ENCODE measurements around the gene TPD52L2.
"Not testable (repeated sequence)": the region's sequence is repeated elsewhere in the genome, so short reads cannot be mapped to it uniquely, and the experiment has no call there.

The TPD52L2 gene

DNA sequence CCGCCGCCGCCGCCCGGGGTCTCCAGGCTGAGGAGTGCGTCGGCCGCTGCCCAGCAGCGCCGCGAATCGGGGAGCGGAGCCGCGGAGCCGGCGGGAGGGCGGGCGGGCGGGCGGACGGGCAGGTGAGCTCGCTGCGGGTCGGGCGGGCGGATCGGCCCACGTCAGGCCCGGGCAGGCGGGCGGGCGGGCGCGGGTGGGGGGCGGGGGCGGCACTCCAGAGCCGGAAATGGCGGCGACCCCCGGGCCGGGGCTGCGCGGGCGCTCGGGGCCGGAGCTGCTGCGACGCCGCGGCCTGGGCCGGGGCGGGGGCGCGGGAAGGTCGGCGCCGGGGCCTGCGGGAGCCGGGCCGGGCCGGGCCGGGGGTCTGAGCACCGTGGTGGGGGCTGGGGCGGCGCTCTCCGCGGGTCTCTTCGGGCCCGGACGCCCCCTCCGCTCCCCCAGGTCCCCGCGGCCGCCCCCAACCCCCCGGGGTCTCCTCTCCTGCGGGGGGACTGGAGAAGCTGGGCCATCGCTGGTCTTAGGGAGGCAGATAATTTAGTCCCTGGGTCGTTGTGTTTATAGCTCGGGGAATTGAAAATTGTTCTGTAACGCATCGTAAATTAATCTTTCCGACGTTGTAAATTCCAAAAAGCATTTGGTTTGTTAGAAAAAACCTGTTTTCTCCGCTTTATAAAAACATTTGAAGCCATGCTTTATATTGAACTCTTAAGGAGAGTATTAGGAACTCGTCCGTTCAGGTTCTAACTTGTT is 30.3 kb downstream of the TPD52L2 start:
- no peak for DNase-seq (ENCODE audit: low read depth in 2 of 2, low spot score in 1 of 2)

- no peak for DNase-seq (ENCODE audit: low read depth in 2 of 2, low spot score in 1 of 2)
These were observed 30.8 kb downstream of the TPD52L2 start for GRCh38 chr20:63895952-63896263.

DNA sequence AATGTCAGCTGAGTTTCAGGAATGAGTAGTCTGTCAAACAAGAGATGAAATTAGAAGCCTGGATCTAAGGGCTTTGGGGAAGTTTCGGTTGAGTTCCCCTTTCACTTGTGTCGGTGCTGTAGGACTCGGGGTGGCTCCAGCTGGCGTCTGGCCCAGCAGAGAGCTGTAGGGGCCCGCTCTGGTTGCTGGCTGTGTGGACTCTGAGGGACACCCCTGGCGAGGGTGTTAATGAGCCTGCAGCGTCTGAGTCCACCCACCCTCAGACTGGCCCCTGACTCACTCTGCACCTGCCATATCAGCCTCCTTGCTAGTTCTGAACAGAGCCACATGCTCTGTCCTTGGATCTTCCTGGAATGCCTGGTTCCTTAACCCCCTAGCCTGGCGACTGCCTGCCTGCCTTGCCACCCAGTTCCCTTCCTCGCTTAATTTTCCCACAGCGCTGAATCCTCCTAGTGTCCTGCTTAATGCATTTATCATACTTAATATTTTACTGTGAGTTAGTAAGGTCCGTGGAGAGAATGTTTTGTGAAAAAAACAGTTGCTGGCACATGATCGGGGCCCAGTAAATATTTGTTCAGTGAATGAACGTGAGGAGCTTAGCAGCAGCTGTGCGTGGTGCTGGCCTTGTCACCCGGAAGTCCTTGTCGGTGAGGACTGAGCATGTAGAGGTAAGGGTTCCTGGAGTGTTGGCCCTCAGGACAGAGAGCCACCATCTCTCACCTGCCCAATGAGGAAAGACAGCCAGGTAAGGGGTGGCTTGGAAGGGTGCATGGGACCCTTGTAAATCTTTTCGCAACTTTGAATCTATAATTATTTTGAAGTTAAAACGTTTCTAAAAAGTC is 31.4 kb downstream of the TPD52L2 start:
- DNase-seq (ENCODE audit: low read depth in 2 of 2, low spot score in 1 of 2): no peak

GRCh38 chr20:63897978-63898561 is 33.0 kb downstream of the TPD52L2 start:
- no peak for DNase-seq (ENCODE audit: low read depth in 2 of 2, low spot score in 1 of 2)

GRCh38 chr20:63898882-63899558 is 34.0 kb downstream of the TPD52L2 start:
- no peak for DNase-seq (ENCODE audit: low read depth in 2 of 2, low spot score in 1 of 2)

- DNase-seq (ENCODE audit: low read depth in 2 of 2, low spot score in 1 of 2): no peak
These were observed 35.3 kb downstream of the TPD52L2 start for GRCh38 chr20:63900413-63900812.

DNA sequence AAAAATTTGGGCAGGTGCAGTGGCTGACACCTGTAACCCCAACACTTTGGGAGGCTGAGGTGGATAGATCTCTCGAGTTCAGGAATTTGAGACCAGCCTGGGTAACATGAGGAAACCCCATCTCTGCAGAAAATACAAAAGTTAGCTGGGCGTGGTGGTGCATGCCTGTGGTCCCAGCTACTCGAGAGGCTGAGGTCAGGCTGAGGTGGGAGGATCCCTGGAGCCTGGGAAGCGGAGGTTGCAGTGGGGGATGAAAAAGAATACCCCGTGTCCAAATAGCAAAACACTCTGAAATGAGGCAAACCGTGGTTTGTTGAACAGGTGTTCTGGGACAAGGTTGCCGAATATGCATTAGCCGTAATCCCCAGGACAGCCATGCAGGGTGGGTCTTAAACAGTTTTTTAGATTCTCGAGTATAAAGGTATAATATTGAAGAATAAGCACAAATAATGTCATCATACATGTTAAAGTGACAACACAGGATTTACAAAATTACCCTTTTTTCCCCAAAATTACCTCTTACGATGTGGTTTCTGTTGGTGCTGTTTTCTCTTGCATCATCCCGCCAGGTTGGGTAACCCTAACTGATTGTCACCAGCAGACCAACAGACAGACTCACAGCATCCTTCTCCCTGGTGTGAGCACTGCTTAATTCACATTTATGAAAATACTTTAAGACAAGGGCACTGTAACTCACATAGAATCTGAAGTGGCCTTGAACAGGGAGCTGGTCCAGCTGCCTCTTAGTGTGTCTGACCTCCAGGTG is 38.9 kb downstream of the TPD52L2 start:
- no peak for DNase-seq (ENCODE audit: low read depth in 2 of 2, low spot score in 1 of 2)

DNA sequence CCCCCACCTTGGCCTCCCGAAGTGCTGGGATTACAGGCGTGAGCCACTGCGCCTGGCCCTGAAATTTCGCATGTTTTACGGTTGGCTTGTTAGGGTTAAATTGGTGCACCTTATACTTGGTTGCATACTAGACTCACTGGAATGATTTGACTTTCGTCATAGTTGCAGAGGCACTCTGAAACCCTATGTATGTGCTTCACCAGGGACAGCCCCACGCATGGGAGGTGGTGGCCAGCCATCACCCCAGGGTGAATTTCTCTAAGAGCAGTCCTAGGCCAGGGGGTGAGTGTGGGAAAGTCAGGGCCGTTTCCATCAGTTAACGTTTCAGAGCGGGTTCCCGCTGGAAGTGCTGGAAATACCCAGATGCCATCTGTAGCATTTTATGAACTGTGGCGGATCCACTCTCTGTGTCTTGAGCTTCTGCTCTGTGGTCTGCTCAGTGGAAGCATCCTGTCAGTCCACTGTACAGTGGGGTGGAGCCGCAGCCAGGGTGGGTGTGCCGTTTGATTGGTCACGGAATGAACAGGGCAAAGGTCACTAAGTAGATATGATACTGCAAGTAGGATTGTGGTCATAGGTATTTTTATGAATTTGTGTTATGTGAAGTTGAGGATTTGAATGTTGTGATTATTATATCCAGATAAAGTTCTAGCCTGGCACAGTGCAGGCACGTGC is 43.1 kb downstream of the TPD52L2 start:
- DNase-seq (ENCODE audit: low read depth in 2 of 2, low spot score in 1 of 2): no peak

GRCh38 chr20:63911176-63911575 is 46.1 kb downstream of the TPD52L2 start:
- DNase-seq (ENCODE audit: low read depth in 2 of 2, low spot score in 1 of 2): no peak

DNA sequence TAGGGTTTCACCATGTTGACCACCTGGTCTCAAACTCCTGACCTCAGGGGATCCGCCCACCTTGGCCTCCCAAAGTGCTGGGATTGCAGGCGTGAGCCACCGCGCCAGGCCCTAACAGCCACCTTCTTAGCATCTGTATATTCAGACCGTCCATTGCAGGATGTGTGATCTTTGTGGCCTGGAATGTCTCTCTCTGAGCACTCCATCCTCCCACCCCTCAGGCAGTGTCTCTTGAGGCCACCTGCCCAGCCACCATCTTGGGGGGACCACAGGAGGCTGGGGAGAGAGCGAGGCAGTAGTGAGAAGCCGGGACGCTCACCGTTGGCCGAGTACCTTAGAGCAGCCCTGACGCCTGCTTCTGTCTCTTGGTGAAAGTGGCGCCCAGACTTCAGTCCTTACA is 48.7 kb downstream of the TPD52L2 start:
- no peak for DNase-seq (ENCODE audit: low read depth in 2 of 2, low spot score in 1 of 2)

GRCh38 chr20:63915471-63915870 is 50.4 kb downstream of the TPD52L2 start:
- no peak for DNase-seq (ENCODE audit: low read depth in 2 of 2, low spot score in 1 of 2)

DNA sequence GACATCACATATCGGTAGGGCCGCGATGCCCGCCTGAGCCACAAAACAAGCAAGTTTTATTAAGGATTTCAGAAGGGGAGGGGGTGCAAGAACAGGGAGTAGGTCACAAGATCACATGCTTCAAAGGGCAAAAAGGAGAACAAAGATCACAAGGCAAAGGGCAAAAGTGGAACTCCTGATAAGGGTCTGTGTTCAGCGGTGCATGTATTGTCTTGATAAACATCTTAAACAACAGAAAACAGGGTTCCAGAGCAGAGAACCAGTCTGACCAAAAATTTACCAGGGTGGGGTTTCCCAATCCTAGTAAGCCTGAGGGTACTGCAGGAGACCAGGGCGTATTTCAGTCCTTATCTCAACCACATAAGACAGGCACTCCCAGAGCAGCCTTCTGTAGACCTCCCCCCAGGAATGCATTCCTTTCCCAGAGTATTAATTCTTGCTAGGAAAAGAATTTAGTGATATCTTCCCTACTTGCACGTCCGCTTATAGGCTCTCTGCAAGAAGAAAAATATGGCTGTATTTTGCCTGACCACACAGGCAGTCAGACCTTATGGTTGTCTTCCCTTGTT is 51.4 kb downstream of the TPD52L2 start:
- DNase-seq (ENCODE audit: low read depth in 2 of 2, low spot score in 1 of 2): not testable (repeated sequence)

DNA sequence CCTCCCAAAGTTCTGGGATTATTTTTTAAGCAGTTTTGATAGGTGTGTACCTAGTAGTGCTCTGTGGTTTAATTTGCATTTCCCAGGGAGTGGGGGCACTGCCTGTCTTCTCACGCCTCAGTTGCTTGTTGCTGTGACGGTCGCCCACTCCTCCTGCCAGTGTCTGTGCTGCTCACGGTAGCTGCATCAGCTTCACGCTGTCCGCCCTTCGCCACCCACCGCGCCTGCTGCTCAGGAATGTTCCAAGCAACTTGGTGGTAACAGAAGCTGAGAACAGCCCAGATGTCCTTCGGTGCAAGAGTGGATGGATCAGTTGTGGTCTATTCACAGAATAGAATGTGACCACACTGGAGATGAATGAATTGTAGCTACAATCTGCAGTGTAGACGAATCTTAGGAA is 52.7 kb downstream of the TPD52L2 start:
- DNase-seq (ENCODE audit: low read depth in 2 of 2, low spot score in 1 of 2): no peak

DNA sequence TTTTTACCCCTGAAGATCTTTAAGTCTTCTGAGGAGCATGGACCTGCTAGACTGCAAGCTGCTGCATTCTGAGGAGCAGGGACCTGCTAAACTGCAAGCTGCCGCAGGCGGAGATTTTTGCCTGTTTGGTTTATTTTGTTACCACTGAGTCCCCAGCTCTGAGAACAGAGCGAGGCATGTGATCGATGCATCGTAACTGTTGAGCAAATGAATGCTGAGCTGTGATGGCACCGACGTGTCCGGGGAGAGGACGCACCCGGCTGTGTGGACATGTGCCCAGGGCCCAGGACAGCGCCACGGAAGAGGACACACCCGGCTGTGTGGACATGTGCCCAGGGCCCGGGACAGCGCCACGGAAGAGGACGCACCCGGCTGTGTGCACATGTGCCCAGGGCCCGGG is 54.1 kb downstream of the TPD52L2 start:
- no peak for DNase-seq (ENCODE audit: low read depth in 2 of 2, low spot score in 1 of 2)

GRCh38 chr20:63920226-63920625 is 55.2 kb downstream of the TPD52L2 start:
- DNase-seq (ENCODE audit: low read depth in 2 of 2, low spot score in 1 of 2): no peak

DNA sequence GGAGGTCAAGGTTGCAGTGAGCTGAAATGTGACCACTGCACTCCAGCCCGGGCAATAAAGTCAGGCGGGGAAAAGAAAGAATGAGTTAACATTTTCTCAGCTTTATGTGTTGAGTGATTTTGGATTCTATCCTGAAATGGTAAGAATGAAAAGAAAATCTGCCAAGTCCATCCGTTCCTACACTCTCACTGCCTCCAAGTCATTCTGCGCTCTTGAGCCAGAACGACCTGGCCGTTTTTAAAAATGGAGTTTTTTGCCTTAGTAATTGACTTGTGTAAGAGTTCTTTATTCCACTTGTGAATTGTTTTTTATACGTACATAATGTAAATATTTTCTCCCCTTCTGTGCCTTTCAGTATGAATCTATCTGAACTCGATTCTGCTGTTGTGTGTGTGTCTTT is 58.6 kb downstream of the TPD52L2 start:
- DNase-seq (ENCODE audit: low read depth in 2 of 2, low spot score in 1 of 2): no peak

DNA sequence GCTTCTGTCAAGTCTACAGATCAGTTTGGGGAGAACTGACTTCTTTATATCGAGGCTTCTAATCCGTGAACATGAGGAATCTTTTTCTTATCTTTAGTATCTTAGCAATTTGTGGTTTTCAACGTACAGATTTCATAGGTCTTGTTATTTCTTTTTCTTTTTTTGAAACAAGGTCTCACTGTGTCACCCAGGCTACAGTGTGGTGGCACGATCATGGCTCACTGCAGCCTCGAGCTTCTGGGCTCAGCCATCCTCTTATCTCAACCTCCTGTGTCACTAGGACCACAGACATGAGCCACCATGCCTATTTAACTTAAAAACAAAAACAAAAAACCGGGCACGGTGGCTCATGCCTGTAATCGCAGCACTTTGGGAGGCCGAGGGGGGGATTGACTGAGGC is 59.2 kb downstream of the TPD52L2 start:
- no peak for DNase-seq (ENCODE audit: low read depth in 2 of 2, low spot score in 1 of 2)

DNA sequence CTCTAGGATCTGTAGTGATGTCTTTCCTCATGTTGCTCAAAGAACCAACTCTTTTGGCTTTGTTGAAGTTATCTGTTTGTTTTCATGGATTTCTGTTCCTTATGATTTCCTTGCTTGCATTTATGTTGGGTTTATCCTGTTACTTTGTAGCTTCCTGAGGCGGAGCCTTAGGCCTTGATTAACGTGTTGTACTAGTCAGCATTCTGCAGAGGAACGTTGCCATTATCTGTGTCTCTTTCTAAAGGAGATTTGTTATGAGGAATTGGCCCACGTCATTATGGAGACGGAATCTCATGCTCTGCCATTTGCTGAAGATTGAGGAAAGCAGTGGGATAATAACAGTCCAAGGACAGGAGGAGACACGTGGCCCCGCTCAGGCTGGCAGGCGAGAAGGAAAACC is 61.2 kb downstream of the TPD52L2 start:
- no peak for DNase-seq (ENCODE audit: low read depth in 2 of 2, low spot score in 1 of 2)

GRCh38 chr20:63929071-63929470 is 64.0 kb downstream of the TPD52L2 start:
- no peak for DNase-seq (ENCODE audit: low read depth in 2 of 2, low spot score in 1 of 2)

- not testable (repeated sequence) for DNase-seq (ENCODE audit: low read depth in 2 of 2, low spot score in 1 of 2)
These were observed 64.4 kb downstream of the TPD52L2 start for GRCh38 chr20:63929473-63929883.
